ENCODE results near the gene MXRA7. TPM values are rescaled to one million over a fixed set of nuclear protein-coding genes. Genes with fewer than 3 reads are reported as not detected.
A peak's percentile ranks its signal among the peaks of the same experiment; 100 is the strongest.

MXRA7 gene
- total RNA-seq, 1 donor from 2014 or later = 200 TPM

GRCh38 chr17:76716839-76717215 is 6.1 kb upstream of the MXRA7 start:
- no peaks in the 10 kb centered on the region for H3K9me3 Mint-ChIP-seq (ENCODE audit: low read depth)
- no peaks in the 10 kb centered on the region for H3K27me3 Mint-ChIP-seq (ENCODE audit: low read depth)
- peak overlapping the region; percentile 90 for H3K27ac Mint-ChIP-seq (ENCODE audit: unreplicated experiment)
- DNase-seq (ENCODE audit: low spot score) = no peak
- H3K36me3 Mint-ChIP-seq (ENCODE audit: low read depth) = peaks cover 47% of the 10 kb centered on the region
- peak overlapping the region; percentile 1 for H3K4me3 Mint-ChIP-seq (ENCODE audit: unreplicated experiment)
- H3K4me1 Mint-ChIP-seq (ENCODE audit: low read depth) = peaks cover 34% of the 10 kb centered on the region
- TF ChIP-seq CTCF (IDR thresholded peaks at IDR 0.05) = no peak

GRCh38 chr17:76716146-76716838 is 5.5 kb upstream of the MXRA7 start:
- Mint-ChIP-seq H3K4me3 (ENCODE audit: unreplicated experiment) (peak overlapping the region; percentile 1), H3K27ac (ENCODE audit: unreplicated experiment) (peak overlapping the region; percentile 90), H3K9me3 (ENCODE audit: low read depth) (no peaks in the 10 kb centered on the region), H3K27me3 (ENCODE audit: low read depth) (no peaks in the 10 kb centered on the region), H3K4me1 (ENCODE audit: low read depth) (peaks cover 33% of the 10 kb centered on the region), H3K36me3 (ENCODE audit: low read depth) (peaks cover 42% of the 10 kb centered on the region)
- no peak for DNase-seq (ENCODE audit: low spot score)
- TF ChIP-seq CTCF (IDR thresholded peaks at IDR 0.05) = no peak

- no peaks in the 10 kb centered on the region for H3K27me3 Mint-ChIP-seq (ENCODE audit: low read depth)
- no peak for TF ChIP-seq CTCF (IDR thresholded peaks at IDR 0.05)
- H3K27ac Mint-ChIP-seq (ENCODE audit: unreplicated experiment) = peak overlapping the region; percentile 90
- DNase-seq (ENCODE audit: low spot score) = no peak
- peaks cover 35% of the 10 kb centered on the region for H3K36me3 Mint-ChIP-seq (ENCODE audit: low read depth)
- no peaks in the 10 kb centered on the region for H3K9me3 Mint-ChIP-seq (ENCODE audit: low read depth)
- no peak overlapping the region for H3K4me3 Mint-ChIP-seq (ENCODE audit: unreplicated experiment)
- H3K4me1 Mint-ChIP-seq (ENCODE audit: low read depth) = peaks cover 35% of the 10 kb centered on the region
Measured at GRCh38 chr17:76715496-76715830, 4.7 kb upstream of the MXRA7 start.

GRCh38 chr17:76714822-76715495 is 4.2 kb upstream of the MXRA7 start:
- peak; percentile 93 for TF ChIP-seq CTCF (IDR thresholded peaks at IDR 0.05)
- Mint-ChIP-seq H3K9me3 (ENCODE audit: low read depth) (no peaks in the 10 kb centered on the region), H3K27ac (ENCODE audit: unreplicated experiment) (peak overlapping the region; percentile 65), H3K27me3 (ENCODE audit: low read depth) (no peaks in the 10 kb centered on the region), H3K4me3 (ENCODE audit: unreplicated experiment) (no peak overlapping the region), H3K36me3 (ENCODE audit: low read depth) (peaks cover 32% of the 10 kb centered on the region), H3K4me1 (ENCODE audit: low read depth) (peaks cover 36% of the 10 kb centered on the region)
- no peak for DNase-seq (ENCODE audit: low spot score)

- no peak for TF ChIP-seq CTCF (IDR thresholded peaks at IDR 0.05)
- Mint-ChIP-seq H3K27ac (ENCODE audit: unreplicated experiment) (no peak overlapping the region), H3K27me3 (ENCODE audit: low read depth) (no peaks in the 10 kb centered on the region), H3K4me1 (ENCODE audit: low read depth) (peaks cover 42% of the 10 kb centered on the region), H3K36me3 (ENCODE audit: low read depth) (peaks cover 27% of the 10 kb centered on the region), H3K9me3 (ENCODE audit: low read depth) (no peaks in the 10 kb centered on the region), H3K4me3 (ENCODE audit: unreplicated experiment) (no peak overlapping the region)
- no peak for DNase-seq (ENCODE audit: low spot score)
Measured at GRCh38 chr17:76714336-76714735, 3.6 kb upstream of the MXRA7 start.

Measured in chondrocyte (in vitro differentiated cells).